ENCODE results near the gene TVP23C. TPM values are rescaled to one million over a fixed set of nuclear protein-coding genes. Genes with fewer than 3 reads are reported as not detected.

Gene TVP23C
- total and polyA plus RNA-seq, 2 of the 8 experiments (the other 6 are each of a cell fraction or from before 2014, with no cell fraction given) = 2.9 to 9.6 TPM

GRCh38 chr17:15498107-15498506 lies 65.2 kb downstream of the TVP23C start:
- no peak for TF ChIP-seq CHD2 (IDR thresholded peaks at IDR 0.05; ENCODE audit: low read length)
- peak; percentile 62; the same call in 1 of the 2 replicates for TF ChIP-seq ATF3 (IDR thresholded peaks at IDR 0.05; ENCODE audit: insufficient read depth, low read depth, low read length)
- TF ChIP-seq YY1 (IDR thresholded peaks at IDR 0.05; ENCODE audit: low read depth, low read length) = peak; percentile 89
- peak; percentile 75 for TF ChIP-seq SIX5 (IDR thresholded peaks at IDR 0.05; ENCODE audit: low read depth, low read length)
- peak; percentile 86 for TF ChIP-seq USF2 (IDR thresholded peaks at IDR 0.05; ENCODE audit: low read length)
- no peak for TF ChIP-seq HDAC2 (IDR thresholded peaks at IDR 0.05; ENCODE audit: borderline replicate concordance in 1 of 2, low read depth in 2 of 2, low read length in 2 of 2)
- TF ChIP-seq SAP30 (IDR thresholded peaks at IDR 0.05; ENCODE audit: insufficient read depth, insufficient replicate concordance, low read length) = no peak
- no peak for TF ChIP-seq FOSL1 (IDR thresholded peaks at IDR 0.05; ENCODE audit: insufficient read depth, low read depth, low read length)
- no peak for DNase-seq (ENCODE audit: low read depth in 1 of 2, low spot score in 2 of 2)
- Histone ChIP-seq H3K79me2 (ENCODE audit: control insufficient read depth in 1 of 2, insufficient read depth in 2 of 2, low read length in 2 of 2) (no peaks in the 10 kb centered on the region), H3K27me3 (replicated peaks in 1 of 4; ENCODE audit: control insufficient read depth in 3 of 4, extremely low read depth in 1 of 4, insufficient read depth in 3 of 4, low read length in 3 of 4) (no peaks in the 10 kb centered on the region), H3K4me2 (ENCODE audit: insufficient read depth in 1 of 2, low read depth in 2 of 2, low read length in 2 of 2) (no peak overlapping the region), H3K18ac (ENCODE audit: extremely low read depth, low read length) (no peak overlapping the region), H4K20me1 (replicated peaks in 1 of 2; ENCODE audit: control insufficient read depth in 1 of 2, insufficient read depth in 2 of 2, low read length in 2 of 2) (no peaks in the 10 kb centered on the region), H3K36me3 (ENCODE audit: control insufficient read depth in 2 of 4, insufficient read depth in 4 of 4, low read length in 3 of 4) (0 out of 8 replicates have a peak, but pooled peaks cover 0 to 2% (median 0%) of the 10 kb centered on the region in 4 experiments), H2BK20ac (ENCODE audit: low read length) (no peak overlapping the region), H3K4me3 (ENCODE audit: extremely low read depth in 1 of 4, insufficient read depth in 2 of 4, low read depth in 3 of 4, low read length in 4 of 4) (no peak overlapping the region), H3K9ac (replicated peaks in 1 of 4; ENCODE audit: extremely low read depth in 1 of 4, low read depth in 3 of 4, low read length in 3 of 4) (no peak overlapping the region), H2BK5ac (ENCODE audit: low read depth, low read length) (no peak overlapping the region), H3K14ac (ENCODE audit: insufficient read length) (no peak overlapping the region), H4K8ac (ENCODE audit: extremely low read depth, insufficient read depth, low read length) (no peak overlapping the region), H3K4ac (replicated peaks; ENCODE audit: insufficient read length, low read depth, low read length) (no peak overlapping the region), H2AFZ (ENCODE audit: low read length) (0 out of 2 replicates have a peak overlapping the region, but pooled peaks have one; percentile 63), H3K23me2 (ENCODE audit: low read depth, low read length) (no peaks in the 10 kb centered on the region), H3K79me1 (ENCODE audit: low read depth, low read length) (no peaks in the 10 kb centered on the region), H3K56ac (replicated peaks; ENCODE audit: insufficient read length, low read depth, low read length) (no peak overlapping the region), H4K91ac (replicated peaks; ENCODE audit: insufficient read length, low read length) (no peak overlapping the region), H3K23ac (ENCODE audit: insufficient read length) (no peak overlapping the region), H3K27ac (ENCODE audit: low read depth, low read length) (no peak overlapping the region), H2BK15ac (ENCODE audit: low read length) (no peak overlapping the region), H2BK12ac (ENCODE audit: low read depth, low read length) (no peak overlapping the region), H3K4me1 (replicated peaks in 1 of 4; ENCODE audit: control insufficient read depth in 3 of 4, insufficient read depth in 4 of 4, low read length in 3 of 4) (peaks cover 0 to 5% (median 4%) of the 10 kb centered on the region in 4 experiments; a peak in 4 of 7 replicates), H4K5ac (ENCODE audit: insufficient read length, low read depth, low read length) (no peak overlapping the region), H2BK120ac (replicated peaks; ENCODE audit: low read depth, low read length) (no peak overlapping the region), H2AK5ac (ENCODE audit: low read depth, low read length) (no peak overlapping the region), H3K9me3 (ENCODE audit: insufficient read depth in 2 of 2, low read depth in 1 of 2, low read length in 1 of 2) (no peaks in the 10 kb centered on the region)
- 91% methylated on average over 2 of the region's 2 CpGs; no CpG with 5 or more reads in 1 of the 2 experiments for WGBS, 2 experiments (ENCODE audit: extremely low coverage in 1 of 2, insufficient coverage in 1 of 2, insufficient read length in 1 of 2, insufficient replicate concordance in 2 of 2, low coverage in 1 of 2, low lambda C conversion rate in 2 of 2, missing lambda C conversion rate in 1 of 2)
- CTCF ChIA-PET (ENCODE audit: partially characterized antibody) = interaction anchor here (7.0 to 7.3 kb wide), 2 partner anchors 61 to 240 kb away, joined by 64 to 87 read pairs; no protein-coding TSS in a partner anchor
- peak; percentile 48 for FAIRE-seq
- POLR2A ChIA-PET (ENCODE audit: partially characterized antibody) = no interaction called here
